Caco-2 (cell line): ENCODE measurements around the gene VCAN. TPM values are rescaled to one million over a fixed set of nuclear protein-coding genes. Genes with fewer than 3 reads are reported as not detected.

Experiments used
- BruUV-seq: library from RNA; stranded (reverse); fragments of 400-500 nt; replicated peaks from 2 replicates; lab custom pipeline; 2021; lab: Mats Ljungman, UMichigan
- CTCF ChIA-PET: fragments of 300-600 bp; sonication (Branson Sonifier 250); formaldehyde crosslinking; loops from one replicate; lab custom pipeline; 2022; ENCODE audit warnings: antibody characterized with exemption; lab: Charles Lee
- POLR2A ChIA-PET: fragments of 300-600 bp; sonication (Branson Sonifier 250); formaldehyde crosslinking; loops from one replicate; lab custom pipeline; 2022; ENCODE audit warnings: antibody characterized with exemption; lab: Charles Lee
- DNase-seq, 2 experiments: peaks; one replicate each; pipeline versions ENCODE4 v3.0.0 to v3.0.0-alpha.2; 2020 to 2022
- H3K27me3 ChIP-seq: replicated peaks from 2 replicates; pipeline ENCODE4 v1.6.0; 2011; ENCODE audit warnings: low read length; ENCODE audit not compliant: control insufficient read depth, insufficient read depth
- H3K36me3 ChIP-seq: 2 replicates; pipeline ENCODE4 v1.5.1; 2011; ENCODE audit warnings: low read length; ENCODE audit not compliant: control insufficient read depth, insufficient read depth
- H3K4me1 ChIP-seq: fragments of 250-450 bp; sonication (Bioruptor Pico); 2 replicates; pipeline ENCODE4 v1.5.1; 2020; ENCODE audit warnings: mild to moderate bottlenecking
- H3K4me3 ChIP-seq: 2 replicates; pipeline ENCODE4 v1.5.1; 2011; ENCODE audit warnings: low read depth, mild to moderate bottlenecking, control low read depth, low read length
- H3K9me3 ChIP-seq: fragments of 250-450 bp; sonication (Bioruptor Pico); 2 replicates; pipeline ENCODE4 v1.5.1; 2020; ENCODE audit warnings: mild to moderate bottlenecking, moderate library complexity
- H3K27ac Mint-ChIP-seq: one replicate; pipeline ENCODE4 v1.8.0; 2022; ENCODE audit warnings: mixed read lengths; ENCODE audit not compliant: unreplicated experiment
- H3K27me3 Mint-ChIP-seq: one replicate; pipeline ENCODE4 v1.8.0; 2022; ENCODE audit warnings: mixed read lengths; ENCODE audit not compliant: insufficient read depth, unreplicated experiment
- H3K36me3 Mint-ChIP-seq: one replicate; pipeline ENCODE4 v1.8.0; 2022; ENCODE audit warnings: mild to moderate bottlenecking, mixed read lengths; ENCODE audit not compliant: insufficient read depth, unreplicated experiment
- H3K4me1 Mint-ChIP-seq: one replicate; pipeline ENCODE4 v1.8.0; 2022; ENCODE audit warnings: low read depth, mixed read lengths; ENCODE audit not compliant: unreplicated experiment
- H3K4me3 Mint-ChIP-seq: one replicate; pipeline ENCODE4 v1.8.0; 2022; ENCODE audit warnings: mild to moderate bottlenecking, moderate library complexity, mixed read lengths; ENCODE audit not compliant: unreplicated experiment
- H3K9me3 Mint-ChIP-seq: one replicate; pipeline ENCODE4 v1.8.0; 2022; ENCODE audit warnings: mixed read lengths; ENCODE audit not compliant: unreplicated experiment
- intact Hi-C: fragments of 100-400 bp; cut with micrococcal nuclease; formaldehyde crosslinking; loops from one replicate; pipeline ENCODE4 v1.10.0; 2022; ENCODE audit not compliant: unreplicated experiment
- total RNA-seq: library from RNA; stranded (reverse); gene quantifications from 2 replicates; pipeline ENCODE4 v1.2.3, GENCODE V29; 2022
- TF ChIP-seq, protein P1 (sequence below), 2 experiments: fragments of 200-600 bp in 1 of 2; IDR thresholded peaks; 1 replicate in 1 of 2; 2 replicates in 1 of 2; pipeline versions ENCODE4 v1.5.1 to v1.8.0; 2011 to 2022; ENCODE audit warnings: antibody characterized with exemption in 1 of 2, control low read depth in 1 of 2, inconsistent platforms in 1 of 2, low read depth in 1 of 2, low read length in 1 of 2, mild to moderate bottlenecking in 1 of 2, moderate library complexity in 1 of 2; ENCODE audit not compliant: insufficient read depth in 1 of 2, severe bottlenecking in 1 of 2, unreplicated experiment in 1 of 2

The VCAN gene
- total RNA-seq, 1 experiment from 2014 or later, result 27.4 TPM

DNA sequence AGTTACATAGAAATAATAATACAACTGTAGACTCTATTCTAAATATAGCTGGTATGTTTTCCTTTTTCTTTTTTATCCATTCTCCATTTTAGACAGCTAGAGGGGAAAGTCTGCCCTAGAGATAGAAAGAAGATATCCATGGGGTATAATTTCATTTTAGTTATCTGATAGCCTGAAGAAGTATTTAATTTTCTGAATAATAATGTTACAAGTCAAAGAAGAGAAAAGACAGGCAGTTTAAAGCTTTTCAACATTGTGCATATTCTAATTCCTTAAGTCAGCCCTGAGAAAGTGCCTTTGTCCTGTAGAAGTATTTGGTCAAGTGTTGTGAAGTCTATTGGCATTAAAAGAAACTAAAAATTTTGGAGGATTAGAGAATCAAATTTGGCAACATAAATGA is 2.5 kb upstream of the VCAN start:
- CTCF ChIA-PET, result no interaction called here
- intact Hi-C loops, result no loop called here
- no peak overlapping the region for H3K4me3 ChIP-seq
- peaks cover 2% of the 10 kb centered on the region; the same call in 1 of the 2 replicates for H3K27me3 ChIP-seq
- H3K36me3 ChIP-seq, result no peaks in the 10 kb centered on the region
- Mint-ChIP-seq H3K27ac (no peak overlapping the region), H3K27me3 (peaks cover 12% of the 10 kb centered on the region), H3K4me1 (peaks cover 20% of the 10 kb centered on the region), H3K4me3 (no peak overlapping the region), H3K9me3 (peaks cover 4% of the 10 kb centered on the region), H3K36me3 (peaks cover 11% of the 10 kb centered on the region)
- peaks cover 5% of the 10 kb centered on the region; the same call in 1 of the 2 replicates for H3K4me1 ChIP-seq
- no peak for DNase-seq
- POLR2A ChIA-PET, result no interaction called here
- no peaks in the 10 kb centered on the region for H3K9me3 ChIP-seq
- BruUV-seq, result no TSS peak
- TF ChIP-seq, protein P1, sequence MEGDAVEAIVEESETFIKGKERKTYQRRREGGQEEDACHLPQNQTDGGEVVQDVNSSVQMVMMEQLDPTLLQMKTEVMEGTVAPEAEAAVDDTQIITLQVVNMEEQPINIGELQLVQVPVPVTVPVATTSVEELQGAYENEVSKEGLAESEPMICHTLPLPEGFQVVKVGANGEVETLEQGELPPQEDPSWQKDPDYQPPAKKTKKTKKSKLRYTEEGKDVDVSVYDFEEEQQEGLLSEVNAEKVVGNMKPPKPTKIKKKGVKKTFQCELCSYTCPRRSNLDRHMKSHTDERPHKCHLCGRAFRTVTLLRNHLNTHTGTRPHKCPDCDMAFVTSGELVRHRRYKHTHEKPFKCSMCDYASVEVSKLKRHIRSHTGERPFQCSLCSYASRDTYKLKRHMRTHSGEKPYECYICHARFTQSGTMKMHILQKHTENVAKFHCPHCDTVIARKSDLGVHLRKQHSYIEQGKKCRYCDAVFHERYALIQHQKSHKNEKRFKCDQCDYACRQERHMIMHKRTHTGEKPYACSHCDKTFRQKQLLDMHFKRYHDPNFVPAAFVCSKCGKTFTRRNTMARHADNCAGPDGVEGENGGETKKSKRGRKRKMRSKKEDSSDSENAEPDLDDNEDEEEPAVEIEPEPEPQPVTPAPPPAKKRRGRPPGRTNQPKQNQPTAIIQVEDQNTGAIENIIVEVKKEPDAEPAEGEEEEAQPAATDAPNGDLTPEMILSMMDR (IDR thresholded peaks at IDR 0.05; ENCODE audit: insufficient read depth in 1 of 2, low read depth in 1 of 2, low read length in 1 of 2, severe bottlenecking in 1 of 2, unreplicated experiment in 1 of 2), result no peak

GRCh38 chr5:83470526-83471404 is 779 bp upstream of the VCAN start:
- DNase-seq, result no peak
- intact Hi-C loops, result loop anchor here (1.0 to 5.0 kb wide), 5 partner anchors 19 to 1118 kb away; partner anchors contain the start of genes TMEM167A and XRCC4

DNA sequence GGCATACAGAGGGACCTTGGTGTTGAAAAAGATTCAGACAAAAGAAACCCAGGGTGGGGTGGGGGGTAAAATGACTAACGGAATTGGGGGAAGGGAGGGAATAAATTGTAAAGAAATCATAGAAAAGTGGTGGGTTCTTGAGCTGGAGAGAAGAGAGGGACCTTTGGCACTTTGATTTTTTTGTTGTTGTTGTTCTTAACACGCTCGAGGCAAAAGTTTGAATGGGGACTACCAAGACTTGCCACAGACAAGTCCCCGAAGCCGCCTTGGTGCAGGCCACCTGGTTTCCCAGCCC is 616 bp downstream of the VCAN start:
- peaks cover 15% of the 10 kb centered on the region for H3K36me3 Mint-ChIP-seq
- no peak overlapping the region for H3K27ac Mint-ChIP-seq
- no peak for DNase-seq
- BruUV-seq, result no TSS peak
- no peaks in the 10 kb centered on the region for H3K9me3 ChIP-seq
- peaks cover 30% of the 10 kb centered on the region for H3K4me1 Mint-ChIP-seq
- no peaks in the 10 kb centered on the region for H3K36me3 ChIP-seq
- H3K4me3 ChIP-seq, result peak overlapping the region; percentile 50
- H3K27me3 Mint-ChIP-seq, result peaks cover 10% of the 10 kb centered on the region
- intact Hi-C loops, result loop anchor here (2.0 to 5.0 kb wide), 5 partner anchors 40 to 1120 kb away; partner anchors contain the start of genes TMEM167A and XRCC4
- ChIA-PET CTCF (no interaction called here), POLR2A (no interaction called here)
- peaks cover 25% of the 10 kb centered on the region for H3K4me1 ChIP-seq
- no peaks in the 10 kb centered on the region for H3K27me3 ChIP-seq
- peak overlapping the region; percentile 83 for H3K4me3 Mint-ChIP-seq
- no peaks in the 10 kb centered on the region for H3K9me3 Mint-ChIP-seq
- TF ChIP-seq, protein P1 (IDR thresholded peaks at IDR 0.05; ENCODE audit: insufficient read depth in 1 of 2, low read depth in 1 of 2, low read length in 1 of 2, severe bottlenecking in 1 of 2, unreplicated experiment in 1 of 2), result no peak

More at GRCh38 chr5:83470526-83471404, 779 bp upstream of the VCAN start:
- peak overlapping the region; percentile 50 for H3K4me3 ChIP-seq
- no peaks in the 10 kb centered on the region for H3K27me3 ChIP-seq
- TF ChIP-seq, protein P1 (IDR thresholded peaks at IDR 0.05; ENCODE audit: insufficient read depth in 1 of 2, low read depth in 1 of 2, low read length in 1 of 2, severe bottlenecking in 1 of 2, unreplicated experiment in 1 of 2), result no peak
- ChIA-PET POLR2A (interaction anchor here (0.6 kb wide), 1 partner anchor 375 kb away, joined by 3 read pairs; no protein-coding TSS in a partner anchor), CTCF (no interaction called here)
- H3K27ac Mint-ChIP-seq, result peak overlapping the region; percentile 30
- no TSS peak for BruUV-seq
- peaks cover 15% of the 10 kb centered on the region for H3K36me3 Mint-ChIP-seq
- H3K4me1 ChIP-seq, result peaks cover 17% of the 10 kb centered on the region
- H3K9me3 ChIP-seq, result no peaks in the 10 kb centered on the region
- no peaks in the 10 kb centered on the region for H3K9me3 Mint-ChIP-seq
- peaks cover 12% of the 10 kb centered on the region for H3K27me3 Mint-ChIP-seq
- H3K4me1 Mint-ChIP-seq, result peaks cover 22% of the 10 kb centered on the region
- no peaks in the 10 kb centered on the region for H3K36me3 ChIP-seq
- H3K4me3 Mint-ChIP-seq, result peak overlapping the region; percentile 83
